K562 (cell line): ENCODE data around the gene LRP1B. TPM values are rescaled to one million over a fixed set of nuclear protein-coding genes. Genes with fewer than 3 reads are reported as not detected.

Experiments used
- ATAC-seq: fragments of 200-7000 bp; cut with Tn5 transposase; 3 replicates; pipeline ENCODE4 v1.9.1; 2020; ENCODE audit warnings: moderate library complexity
- BruUV-seq: library from RNA; stranded (reverse); fragments of 400-500 nt; replicated peaks from 2 replicates; lab custom pipeline; 2021; lab: Mats Ljungman, UMichigan
- CTCF ChIA-PET: fragments of 300-600 bp; formaldehyde crosslinking; extraction: SDS; loops from one replicate; lab custom pipeline; 2021; ENCODE audit warnings: low intra/inter-chr PET ratio; lab: Yijun Ruan, JAX
- POLR2A ChIA-PET: fragments of 300-600, 350-650 bp; sonication (Branson Sonifier 250); formaldehyde crosslinking; extraction: SDS; loops from one replicate; lab custom pipeline; 2021; ENCODE audit warnings: antibody characterized with exemption, inconsistent platforms; lab: Yijun Ruan, JAX
- DNase-seq, 4 experiments: peaks; one replicate each; pipeline versions ENCODE4 v3.0.0 to v3.0.0-alpha.2; 2011 to 2018; ENCODE audit warnings: low spot score in 3 of 4, mixed read lengths in 3 of 4; ENCODE audit errors: extremely low read depth in 1 of 4
- FAIRE-seq: peaks from 2 replicates; lab custom pipeline; 2011; peaks lifted over from hg19 to GRCh38; lab: Jason Lieb, UNC
- H2AFZ ChIP-seq: 2 replicates; pipeline ENCODE4 v1.6.0; 2011; ENCODE audit warnings: low read depth, low read length, control low read depth, inconsistent platforms
- H3K27ac ChIP-seq: fragments of 200-600 bp; 3 replicates; pipeline ENCODE4 v1.8.0; 2011; ENCODE audit warnings: low read depth, mild to moderate bottlenecking, control low read depth, inconsistent platforms, low read length, moderate library complexity, mixed read lengths; ENCODE audit errors: extremely low read depth
- H3K27me3 ChIP-seq, 2 experiments: fragments of 300-600 bp in 1 of 2; 2 replicates in 1 of 2; 3 replicates in 1 of 2; pipeline versions ENCODE4 v1.6.0 to v1.8.0; 2011; ENCODE audit warnings: inconsistent platforms in 2 of 2, low read length in 2 of 2, mild to moderate bottlenecking in 1 of 2, mixed read lengths in 1 of 2, moderate library complexity in 1 of 2; ENCODE audit not compliant: control insufficient read depth in 2 of 2, insufficient read depth in 2 of 2
- H3K36me3 ChIP-seq: fragments of 300-600 bp; 3 replicates; pipeline ENCODE4 v1.8.0; 2011; ENCODE audit warnings: mild to moderate bottlenecking, low read length, inconsistent platforms; ENCODE audit not compliant: control insufficient read depth, insufficient read depth
- H3K4me1 ChIP-seq, 2 experiments: fragments of 200-600 bp in 1 of 2; replicated peaks in 1 of 2; 2 replicates in 1 of 2; 3 replicates in 1 of 2; pipeline versions ENCODE4 v1.5.1 to v1.8.0; 2011; ENCODE audit warnings: inconsistent platforms in 2 of 2, low read length in 2 of 2, mild to moderate bottlenecking in 1 of 2, mixed read lengths in 1 of 2, moderate library complexity in 1 of 2; ENCODE audit not compliant: control insufficient read depth in 2 of 2, insufficient read depth in 2 of 2
- H3K4me2 ChIP-seq: 2 replicates; pipeline ENCODE4 v1.6.1; 2011; ENCODE audit warnings: low read length, control low read depth, inconsistent platforms, mixed read lengths; ENCODE audit not compliant: insufficient read depth
- H3K4me3 ChIP-seq: fragments of 200-600 bp; sonication (generic), shearing (Covaris generic); 2 replicates; pipeline ENCODE4 v1.5.1; 2016; ENCODE audit warnings: control low read depth, inconsistent platforms
- H3K79me2 ChIP-seq: fragments of 200-600 bp; 3 replicates; pipeline ENCODE4 v1.8.0; 2011; ENCODE audit warnings: low read length, inconsistent platforms; ENCODE audit not compliant: control insufficient read depth, insufficient read depth
- H3K9ac ChIP-seq, 2 experiments: 2 replicates each; pipeline versions ENCODE4 v1.6.0 to v1.6.1; 2011; ENCODE audit warnings: low read depth in 2 of 2, low read length in 2 of 2, control low read depth in 1 of 2, inconsistent platforms in 1 of 2, mild to moderate bottlenecking in 1 of 2, mixed read lengths in 1 of 2; ENCODE audit not compliant: insufficient read depth in 1 of 2
- H3K9me1 ChIP-seq: one replicate; pipeline ENCODE4 v1.6.0; 2011; ENCODE audit warnings: inconsistent platforms, mild to moderate bottlenecking, low read length, moderate library complexity; ENCODE audit not compliant: control insufficient read depth, insufficient read depth
- H3K9me3 ChIP-seq: replicated peaks from 2 replicates; pipeline ENCODE4 v1.5.1; 2011; ENCODE audit warnings: low read depth, low read length, inconsistent platforms; ENCODE audit not compliant: control insufficient read depth, insufficient read depth
- H4K20me1 ChIP-seq: replicated peaks from 2 replicates; pipeline ENCODE4 v1.6.1; 2011; ENCODE audit warnings: low read length, inconsistent platforms, mixed read lengths; ENCODE audit not compliant: control insufficient read depth, insufficient read depth
- BCOR ChIP-seq: fragments of 450-650 bp; IDR thresholded peaks from 2 replicates; pipeline ENCODE4 v1.6.1; 2016
- CHD2 ChIP-seq: IDR thresholded peaks from 2 replicates; pipeline ENCODE4 v1.6.1; 2011; ENCODE audit warnings: low read depth, low read length
- FIP1L1 ChIP-seq: fragments of 200-400 bp; formaldehyde crosslinking; IDR thresholded peaks from 2 replicates; pipeline ENCODE4 v1.6.1; 2018; ENCODE audit warnings: mild to moderate bottlenecking, low read depth, low read length; ENCODE audit not compliant: poor library complexity, severe bottlenecking
- KLF13 ChIP-seq: fragments of 450-650 bp; IDR thresholded peaks from 2 replicates; pipeline ENCODE4 v1.6.1; 2016; ENCODE audit warnings: missing genetic modification characterization, low read depth, mild to moderate bottlenecking, missing compliant biosample characterization, moderate library complexity, borderline replicate concordance
- NCOA6 ChIP-seq: fragments of 450-650 bp; IDR thresholded peaks from 2 replicates; pipeline ENCODE4 v1.6.1; 2017; ENCODE audit warnings: mild to moderate bottlenecking
- NFATC3 ChIP-seq: fragments of 450-650 bp; IDR thresholded peaks from 2 replicates; pipeline ENCODE4 v1.6.1; 2017; ENCODE audit warnings: mild to moderate bottlenecking
- PTTG1 ChIP-seq: fragments of 450-650 bp; IDR thresholded peaks from 2 replicates; pipeline ENCODE4 v1.6.1; 2016; ENCODE audit warnings: low read depth, mild to moderate bottlenecking, missing genetic modification characterization, missing compliant biosample characterization
- TAL1 ChIP-seq: fragments of 450-650 bp; IDR thresholded peaks from 2 replicates; pipeline ENCODE4 v1.6.1; 2016; ENCODE audit warnings: mild to moderate bottlenecking
- ZNF444 ChIP-seq: fragments of 250-450 bp; sonication (Bioruptor Pico); IDR thresholded peaks from 2 replicates; pipeline ENCODE4 v1.4.0; 2020; ENCODE audit warnings: mild to moderate bottlenecking, moderate library complexity
- ZNF518B ChIP-seq: fragments of 250-450 bp; sonication (Bioruptor Pico); IDR thresholded peaks from 2 replicates; pipeline ENCODE4 v1.5.0; 2021; ENCODE audit warnings: mild to moderate bottlenecking, moderate library complexity
- ZNF695 ChIP-seq: fragments of 450-650 bp; formaldehyde crosslinking; IDR thresholded peaks from 2 replicates; pipeline ENCODE4 v1.4.0; 2020; ENCODE audit warnings: mild to moderate bottlenecking, moderate library complexity
- ZZZ3 ChIP-seq: fragments of 450-650 bp; IDR thresholded peaks from 2 replicates; pipeline ENCODE4 v1.6.1; 2016; ENCODE audit warnings: antibody characterized with exemption, mild to moderate bottlenecking, moderate library complexity
- WGBS: fragments of 100-300 bp; shearing (Covaris generic); methylation state at CpG from one replicate; pipeline ENCODE4 v1.1.6; 2016; ENCODE audit warnings: low coverage, mixed read lengths; ENCODE audit not compliant: insufficient coverage; ENCODE audit errors: missing lambda C conversion rate; 5-methylcytosine and 5-hydroxymethylcytosine counted together
- in situ Hi-C: fragments of 300-500 bp; cut with MboI; formaldehyde crosslinking; loops from 4 replicates; pipeline ENCODE4 v1.15.0; 2018; ENCODE audit warnings: inconsistent platforms, mixed read lengths
- intact Hi-C: fragments of 100-400 bp; cut with micrococcal nuclease; formaldehyde crosslinking; loops from 2 replicates; pipeline ENCODE4 v1.14.2; 2022
- polyA plus RNA-seq, 8 experiments: library from polyadenylated mRNA; depleted of rRNA in 4 of 8; stranded (reverse) in 5 of 8; unstranded in 3 of 8; fragments of >200 nt; fragmentation: Nextera tagmentation in 2 of 8; fragmentation: Illumina TruSeq in 1 of 8; extraction: Ambion mirVana in 2 of 8; extraction: Trizol in 1 of 8; gene quantifications; 2 replicates each; pipeline versions ENCODE4 v1.2.1 to v1.2.3, GENCODE V29; 2011 to 2014; ENCODE audit warnings: inconsistent platforms in 1 of 8, missing spikeins in 1 of 8
- total RNA-seq, 7 experiments: library from RNA; depleted of rRNA in 6 of 7; stranded (reverse); fragments of >200 nt in 6 of 7; fragmentation: Illumina TruSeq in 2 of 7; extraction: Trizol in 2 of 7; gene quantifications; 2 replicates each; pipeline versions ENCODE4 v1.2.1 to v1.2.3, GENCODE V29; 2011 to 2021; ENCODE audit warnings: low replicate concordance in 1 of 7
- TF ChIP-seq, protein P1 (sequence below): sonication (generic); formaldehyde crosslinking; IDR thresholded peaks from 2 replicates; pipeline ENCODE4 v1.8.0; 2023; ENCODE audit warnings: mild to moderate bottlenecking, missing genetic modification reagents

Gene LRP1B
- total and polyA plus RNA-seq, 9 of the 15 experiments (the other 6 are each of a cell fraction or from before 2014, with no cell fraction given) = not detected

GRCh38 chr2:140473851-140474250, 1657.0 kb downstream of the LRP1B start:
- Histone ChIP-seq H2AFZ (no peak overlapping the region), H3K9me1 (no peaks in the 10 kb centered on the region), H3K9me3 (no peaks in the 10 kb centered on the region), H3K27me3 (no peaks in the 10 kb centered on the region), H3K36me3 (no peaks in the 10 kb centered on the region), H3K9ac (no peak overlapping the region), H3K4me3 (no peak overlapping the region), H4K20me1 (no peaks in the 10 kb centered on the region), H3K27ac (no peak overlapping the region), H3K4me1 (no peaks in the 10 kb centered on the region), H3K79me2 (no peaks in the 10 kb centered on the region), H3K4me2 (no peak overlapping the region)
- no peak for FAIRE-seq
- intact Hi-C loops = no loop called here
- POLR2A ChIA-PET = no interaction called here
- DNase-seq = no peak
- TF ChIP-seq NFATC3 (no peak), BCOR (no peak), ZNF695 (CRISPR knock-in tag) (no peak), CHD2 (no peak)
- WGBS = 0% methylated on average over 1 of the region's 1 CpG
- BruUV-seq = no TSS peak
- ATAC-seq = no peak
- CTCF ChIA-PET = no interaction called here
- in situ Hi-C loops = no loop called here

GRCh38 chr2:140472676-140473075, 1658.1 kb downstream of the LRP1B start:
- no peaks in the 10 kb centered on the region for H4K20me1 ChIP-seq
- no peak overlapping the region for H3K4me3 ChIP-seq
- CTCF ChIA-PET = no interaction called here
- DNase-seq (no peak), ATAC-seq (no peak), FAIRE-seq (no peak)
- 0% methylated on average over 2 of the region's 2 CpGs for whole genome bisulfite sequencing
- H2AFZ ChIP-seq = no peak overlapping the region
- H3K27me3 ChIP-seq = no peaks in the 10 kb centered on the region
- no peak overlapping the region for H3K9ac ChIP-seq
- H3K9me1 ChIP-seq = no peaks in the 10 kb centered on the region
- POLR2A ChIA-PET = no interaction called here
- no TSS peak for BruUV-seq
- in situ Hi-C loops (no loop called here), intact Hi-C loops (no loop called here)
- H3K4me2 ChIP-seq = no peak overlapping the region
- no peaks in the 10 kb centered on the region for H3K4me1 ChIP-seq
- H3K79me2 ChIP-seq = no peaks in the 10 kb centered on the region
- H3K9me3 ChIP-seq = no peaks in the 10 kb centered on the region
- H3K27ac ChIP-seq = no peak overlapping the region
- no peaks in the 10 kb centered on the region for H3K36me3 ChIP-seq
- TF ChIP-seq NCOA6 (no peak), ZNF518B (CRISPR knock-in tag) (no peak), TAL1 (no peak), ZZZ3 (no peak), FIP1L1 (no peak), KLF13 (tag) (no peak), PTTG1 (no peak), ZNF444 (CRISPR knock-in tag) (no peak)
- TF ChIP-seq, protein P1, sequence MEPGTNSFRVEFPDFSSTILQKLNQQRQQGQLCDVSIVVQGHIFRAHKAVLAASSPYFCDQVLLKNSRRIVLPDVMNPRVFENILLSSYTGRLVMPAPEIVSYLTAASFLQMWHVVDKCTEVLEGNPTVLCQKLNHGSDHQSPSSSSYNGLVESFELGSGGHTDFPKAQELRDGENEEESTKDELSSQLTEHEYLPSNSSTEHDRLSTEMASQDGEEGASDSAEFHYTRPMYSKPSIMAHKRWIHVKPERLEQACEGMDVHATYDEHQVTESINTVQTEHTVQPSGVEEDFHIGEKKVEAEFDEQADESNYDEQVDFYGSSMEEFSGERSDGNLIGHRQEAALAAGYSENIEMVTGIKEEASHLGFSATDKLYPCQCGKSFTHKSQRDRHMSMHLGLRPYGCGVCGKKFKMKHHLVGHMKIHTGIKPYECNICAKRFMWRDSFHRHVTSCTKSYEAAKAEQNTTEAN (CRISPR knock-in tag) = no peak
